ENCODE measurements around the gene SOX18.

The SOX18 gene

GRCh38 chr20:64025826-64026412 lies 23.5 kb downstream of the SOX18 start:
- peak; percentile 43 for DNase-seq (ENCODE audit: low read depth)
- no peak for TF ChIP-seq CTCF (conservative IDR thresholded peaks at IDR 0.05; ENCODE audit: control insufficient read depth, insufficient read depth, low read depth, low read length)
- H3K4me3 ChIP-seq (ENCODE audit: control insufficient read depth, low read depth, low read length): no peak overlapping the region

GRCh38 chr20:64025101-64025825 lies 24.2 kb downstream of the SOX18 start:
- no peak for TF ChIP-seq CTCF (conservative IDR thresholded peaks at IDR 0.05; ENCODE audit: control insufficient read depth, insufficient read depth, low read depth, low read length)
- no peak for DNase-seq (ENCODE audit: low read depth)
- no peak overlapping the region for H3K4me3 ChIP-seq (ENCODE audit: control insufficient read depth, low read depth, low read length)

GRCh38 chr20:64024141-64024990 lies 25.1 kb downstream of the SOX18 start:
- H3K4me3 ChIP-seq (ENCODE audit: control insufficient read depth, low read depth, low read length): no peak overlapping the region
- TF ChIP-seq CTCF (conservative IDR thresholded peaks at IDR 0.05; ENCODE audit: control insufficient read depth, insufficient read depth, low read depth, low read length): no peak
- DNase-seq (ENCODE audit: low read depth): no peak

GRCh38 chr20:64023361-64024140 lies 25.9 kb downstream of the SOX18 start:
- no peak for DNase-seq (ENCODE audit: low read depth)
- no peak for TF ChIP-seq CTCF (conservative IDR thresholded peaks at IDR 0.05; ENCODE audit: control insufficient read depth, insufficient read depth, low read depth, low read length)
- H3K4me3 ChIP-seq (ENCODE audit: control insufficient read depth, low read depth, low read length): no peak overlapping the region

GRCh38 chr20:64022671-64023360 lies 26.6 kb downstream of the SOX18 start:
- H3K4me3 ChIP-seq (ENCODE audit: control insufficient read depth, low read depth, low read length): no peak overlapping the region
- no peak for TF ChIP-seq CTCF (conservative IDR thresholded peaks at IDR 0.05; ENCODE audit: control insufficient read depth, insufficient read depth, low read depth, low read length)
- DNase-seq (ENCODE audit: low read depth): no peak
